ENCODE data around the gene COL4A5. TPM values are rescaled to one million over a fixed set of nuclear protein-coding genes. Genes with fewer than 3 reads are reported as not detected.

The COL4A5 gene
- total RNA-seq, 1 donor from 2014 or later = not detected

DNA sequence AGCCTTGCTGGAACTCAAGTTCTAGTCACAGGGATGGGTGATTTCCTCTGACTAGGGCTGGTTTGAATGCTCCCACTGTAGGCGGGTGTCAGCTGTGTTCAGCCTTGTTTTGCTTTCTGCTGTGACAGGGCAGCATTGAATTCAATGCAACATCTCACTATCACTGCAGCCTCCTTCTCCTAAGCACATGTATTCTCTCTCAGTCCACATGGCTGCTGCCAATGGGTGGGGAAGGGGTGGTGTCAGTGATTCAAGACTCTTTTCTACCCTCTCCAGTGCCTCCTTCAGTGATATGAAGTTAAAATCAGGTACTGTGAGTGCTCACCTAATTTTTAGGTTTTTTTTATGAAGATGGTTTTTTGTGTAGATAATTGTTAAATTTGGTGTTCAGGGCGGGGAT is 46.3 kb downstream of the COL4A5 start:
- no peaks in the 10 kb centered on the region for H3K4me1 Mint-ChIP-seq
- POLR2A ChIA-PET = no interaction called here
- H3K27ac Mint-ChIP-seq = no peak overlapping the region
- intact Hi-C loops (cut with micrococcal nuclease) = no loop called here
- no peaks in the 10 kb centered on the region for H3K36me3 Mint-ChIP-seq (ENCODE audit: low read depth)
- DNase-seq = no peak
- CTCF ChIA-PET = no interaction called here
- TF ChIP-seq, protein P1, sequence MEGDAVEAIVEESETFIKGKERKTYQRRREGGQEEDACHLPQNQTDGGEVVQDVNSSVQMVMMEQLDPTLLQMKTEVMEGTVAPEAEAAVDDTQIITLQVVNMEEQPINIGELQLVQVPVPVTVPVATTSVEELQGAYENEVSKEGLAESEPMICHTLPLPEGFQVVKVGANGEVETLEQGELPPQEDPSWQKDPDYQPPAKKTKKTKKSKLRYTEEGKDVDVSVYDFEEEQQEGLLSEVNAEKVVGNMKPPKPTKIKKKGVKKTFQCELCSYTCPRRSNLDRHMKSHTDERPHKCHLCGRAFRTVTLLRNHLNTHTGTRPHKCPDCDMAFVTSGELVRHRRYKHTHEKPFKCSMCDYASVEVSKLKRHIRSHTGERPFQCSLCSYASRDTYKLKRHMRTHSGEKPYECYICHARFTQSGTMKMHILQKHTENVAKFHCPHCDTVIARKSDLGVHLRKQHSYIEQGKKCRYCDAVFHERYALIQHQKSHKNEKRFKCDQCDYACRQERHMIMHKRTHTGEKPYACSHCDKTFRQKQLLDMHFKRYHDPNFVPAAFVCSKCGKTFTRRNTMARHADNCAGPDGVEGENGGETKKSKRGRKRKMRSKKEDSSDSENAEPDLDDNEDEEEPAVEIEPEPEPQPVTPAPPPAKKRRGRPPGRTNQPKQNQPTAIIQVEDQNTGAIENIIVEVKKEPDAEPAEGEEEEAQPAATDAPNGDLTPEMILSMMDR (IDR thresholded peaks at IDR 0.05) = no peak
- no peaks in the 10 kb centered on the region for H3K27me3 Mint-ChIP-seq
- no peak overlapping the region for H3K4me3 Mint-ChIP-seq
- H3K9me3 Mint-ChIP-seq = no peaks in the 10 kb centered on the region
- no peak for ATAC-seq (ENCODE audit: low read depth)

DNA sequence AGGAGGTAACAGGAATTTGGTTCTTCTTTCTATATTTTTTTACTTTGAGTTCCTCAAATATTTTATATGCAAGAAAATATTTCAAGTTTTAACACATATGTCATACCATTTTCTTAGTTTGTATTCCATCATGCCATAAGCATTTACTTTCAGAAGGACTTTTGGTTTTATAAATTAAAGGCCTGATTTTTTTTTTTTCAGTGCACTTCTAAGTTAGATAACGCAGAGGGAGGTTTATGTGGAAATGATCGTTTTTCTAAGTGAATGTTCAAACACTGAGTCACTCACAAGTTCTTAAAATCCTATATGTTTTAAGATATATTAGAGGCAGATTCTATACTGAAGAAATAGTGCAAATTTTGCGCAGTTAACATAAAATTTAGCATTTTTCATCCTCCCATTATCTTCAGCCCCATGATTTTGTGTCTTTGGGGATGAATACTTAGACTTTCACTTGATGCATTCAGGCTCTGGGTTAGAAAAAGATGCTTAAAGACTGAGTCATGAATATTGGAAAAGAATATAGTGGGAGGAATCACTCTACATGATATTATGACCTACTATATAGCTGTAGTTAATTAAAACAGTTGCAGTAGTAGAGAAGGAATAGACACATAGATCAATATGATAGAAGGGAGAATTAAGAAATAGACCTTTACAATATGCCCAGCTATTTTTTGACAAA is 54.9 kb downstream of the COL4A5 start:
- no peaks in the 10 kb centered on the region for H3K36me3 Mint-ChIP-seq (ENCODE audit: low read depth)
- intact Hi-C loops (cut with micrococcal nuclease) = no loop called here
- POLR2A ChIA-PET = no interaction called here
- ATAC-seq (ENCODE audit: low read depth) = no peak
- no peaks in the 10 kb centered on the region for H3K9me3 Mint-ChIP-seq
- H3K27ac Mint-ChIP-seq = no peak overlapping the region
- DNase-seq = no peak
- H3K27me3 Mint-ChIP-seq = no peaks in the 10 kb centered on the region
- TF ChIP-seq, protein P1 (IDR thresholded peaks at IDR 0.05) = no peak
- CTCF ChIA-PET = no interaction called here
- no peak overlapping the region for H3K4me3 Mint-ChIP-seq
- H3K4me1 Mint-ChIP-seq = no peaks in the 10 kb centered on the region

DNA sequence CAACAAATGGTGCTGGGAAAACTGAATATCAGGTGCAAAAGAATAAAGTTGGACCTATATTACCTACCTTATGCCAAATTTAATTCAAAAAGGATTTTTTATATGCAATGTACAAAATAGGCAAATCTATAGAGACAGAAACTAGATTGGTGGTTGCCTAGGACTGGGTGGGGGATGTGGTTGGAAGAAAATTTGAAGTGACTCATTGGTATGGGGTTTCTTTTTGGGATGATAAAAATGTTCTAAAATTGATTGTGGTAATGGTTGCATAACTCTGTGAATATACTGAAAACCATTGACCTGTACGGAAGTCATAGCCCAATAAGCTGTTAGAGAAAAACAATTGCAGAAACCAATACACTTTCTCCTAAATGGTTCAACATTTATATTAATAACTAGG is 72.1 kb downstream of the COL4A5 start:
- Mint-ChIP-seq H3K36me3 (ENCODE audit: low read depth) (no peaks in the 10 kb centered on the region), H3K4me3 (no peak overlapping the region), H3K27me3 (no peaks in the 10 kb centered on the region), H3K9me3 (no peaks in the 10 kb centered on the region), H3K27ac (no peak overlapping the region), H3K4me1 (no peaks in the 10 kb centered on the region)
- TF ChIP-seq, protein P1 (IDR thresholded peaks at IDR 0.05) = no peak
- DNase-seq (no peak), ATAC-seq (ENCODE audit: low read depth) (no peak)
- intact Hi-C loops (cut with micrococcal nuclease) = no loop called here
- ChIA-PET CTCF (no interaction called here), POLR2A (no interaction called here)

DNA sequence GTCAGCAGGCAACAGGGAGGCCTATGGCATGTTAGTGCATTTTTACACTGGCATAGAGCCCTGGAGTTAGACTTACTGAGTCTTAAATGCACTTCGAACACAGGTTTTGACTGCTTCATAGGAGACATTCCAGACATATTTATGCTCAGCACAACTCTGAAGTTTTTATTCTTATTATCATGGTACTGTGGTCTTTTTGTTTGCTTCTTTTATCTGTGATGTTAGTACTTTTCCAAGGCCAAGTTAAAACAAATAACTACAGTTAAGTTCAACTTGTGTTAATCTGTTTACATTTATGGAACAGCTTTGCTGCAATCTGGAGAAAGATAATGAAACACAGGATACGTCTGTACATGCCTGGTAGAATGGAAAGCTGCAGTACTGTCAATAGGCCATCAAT is 76.5 kb downstream of the COL4A5 start:
- Mint-ChIP-seq H3K9me3 (peaks cover 1% of the 10 kb centered on the region), H3K36me3 (ENCODE audit: low read depth) (no peaks in the 10 kb centered on the region), H3K4me1 (no peaks in the 10 kb centered on the region), H3K27me3 (no peaks in the 10 kb centered on the region), H3K4me3 (no peak overlapping the region), H3K27ac (no peak overlapping the region)
- DNase-seq (no peak), ATAC-seq (ENCODE audit: low read depth) (no peak)
- intact Hi-C loops (cut with micrococcal nuclease) = no loop called here
- ChIA-PET CTCF (no interaction called here), POLR2A (no interaction called here)
- TF ChIP-seq, protein P1 (IDR thresholded peaks at IDR 0.05) = no peak

DNA sequence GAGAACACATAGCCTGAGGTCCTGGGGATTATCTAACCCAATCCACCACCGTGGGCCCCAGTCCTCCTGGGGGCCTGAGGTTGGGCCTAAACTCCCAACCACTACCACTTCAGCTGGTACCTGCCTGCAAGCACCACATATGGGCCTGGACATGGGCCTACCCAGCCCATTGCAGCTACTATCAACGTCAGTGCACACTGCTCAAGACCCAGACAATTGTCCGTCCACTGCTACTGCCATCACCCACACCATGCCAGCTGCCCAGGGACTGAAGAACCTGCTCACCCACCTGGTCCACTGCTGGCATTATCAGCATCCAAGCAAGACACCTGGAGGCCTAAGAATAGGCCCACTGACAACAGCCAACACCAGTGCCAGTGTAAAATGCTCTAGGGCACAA is 88.1 kb downstream of the COL4A5 start:
- ATAC-seq (ENCODE audit: low read depth) (no peak), DNase-seq (no peak)
- intact Hi-C loops (cut with micrococcal nuclease) = no loop called here
- Mint-ChIP-seq H3K27me3 (no peaks in the 10 kb centered on the region), H3K9me3 (no peaks in the 10 kb centered on the region), H3K36me3 (ENCODE audit: low read depth) (no peaks in the 10 kb centered on the region), H3K4me3 (no peak overlapping the region), H3K27ac (no peak overlapping the region), H3K4me1 (no peaks in the 10 kb centered on the region)
- ChIA-PET CTCF (no interaction called here), POLR2A (no interaction called here)
- TF ChIP-seq, protein P1 (IDR thresholded peaks at IDR 0.05) = no peak
